Inflammatory macrophage treated with lipopolysaccharide for 1 hour (primary cell): ENCODE data around the gene RUSC2.
A peak's percentile ranks its signal among the peaks of the same experiment; 100 is the strongest.

Source experiments
- DNase-seq, 2 donors: peaks; one replicate each; pipeline ENCODE4 v3.0.0-alpha.2; 2020 to 2022

Gene RUSC2

GRCh38 chr9:35526087-35526801 is 36.3 kb downstream of the RUSC2 start:
- DNase-seq, result peak in 1 of 2 donors; percentile 41

- DNase-seq, result peak; percentile 24 to 74
Measured at GRCh38 chr9:35529161-35529823, 39.4 kb downstream of the RUSC2 start.

- DNase-seq, result peak; percentile 26
Measured at GRCh38 chr9:35533398-35533797, 43.5 kb downstream of the RUSC2 start.

- DNase-seq, result peak; percentile 59 to 69
Measured at GRCh38 chr9:35534921-35535320, 45.0 kb downstream of the RUSC2 start.

GRCh38 chr9:35537913-35538312 is 48.0 kb downstream of the RUSC2 start:
- DNase-seq, result no peak

- DNase-seq, result peak; percentile 66 to 73
Measured at GRCh38 chr9:35538361-35539234, 48.7 kb downstream of the RUSC2 start.
